Left ventricle myocardium inferior (tissue), 1 donor: ENCODE measurements around the gene ADAMTS9. TPM values are rescaled to one million over a fixed set of nuclear protein-coding genes. Genes with fewer than 3 reads are reported as not detected.

Experiments
- DNase-seq: peaks from one replicate; pipeline ENCODE4 v3.0.0-alpha.2; 2020
- H3K27ac ChIP-seq: fragments of 200-600 bp; replicated peaks from 2 replicates; pipeline ENCODE4 v1.8.0; 2021
- H3K27me3 ChIP-seq: fragments of 200-600 bp; 2 replicates; pipeline ENCODE4 v1.8.0; 2021; ENCODE audit warnings: low read depth
- H3K36me3 ChIP-seq: fragments of 200-600 bp; 2 replicates; pipeline ENCODE4 v1.8.0; 2021
- H3K4me1 ChIP-seq: fragments of 200-600 bp; 2 replicates; pipeline ENCODE4 v1.8.0; 2021
- H3K4me3 ChIP-seq: fragments of 200-600 bp; 2 replicates; pipeline ENCODE4 v1.8.0; 2021; ENCODE audit warnings: mild to moderate bottlenecking, moderate library complexity
- H3K9me3 ChIP-seq: fragments of 200-600 bp; replicated peaks from 2 replicates; pipeline ENCODE4 v1.8.0; 2021
- intact Hi-C: fragments of 100-400 bp; cut with micrococcal nuclease; formaldehyde crosslinking; loops from one replicate; pipeline ENCODE4 v1.11.0; 2022
- total RNA-seq: library from RNA; stranded (reverse); fragmentation: NEBNext Ultra II Directional; extraction: Animal tissue kit (Norgen Biotek cat#: 25700); gene quantifications from one replicate; pipeline ENCODE4 v1.2.1, GENCODE V29; 2021
- TF ChIP-seq, protein P1 (sequence below): fragments of 200-600 bp; IDR thresholded peaks from 2 replicates; pipeline ENCODE4 v1.8.0; 2021; ENCODE audit warnings: antibody characterized with exemption, mild to moderate bottlenecking, borderline replicate concordance
- donor health status: DM: no; HTN: yes; CAD: no; lungs with severe emphysema.

ADAMTS9 gene
- total RNA-seq, 1 donor from 2014 or later, result 14.7 TPM

DNA sequence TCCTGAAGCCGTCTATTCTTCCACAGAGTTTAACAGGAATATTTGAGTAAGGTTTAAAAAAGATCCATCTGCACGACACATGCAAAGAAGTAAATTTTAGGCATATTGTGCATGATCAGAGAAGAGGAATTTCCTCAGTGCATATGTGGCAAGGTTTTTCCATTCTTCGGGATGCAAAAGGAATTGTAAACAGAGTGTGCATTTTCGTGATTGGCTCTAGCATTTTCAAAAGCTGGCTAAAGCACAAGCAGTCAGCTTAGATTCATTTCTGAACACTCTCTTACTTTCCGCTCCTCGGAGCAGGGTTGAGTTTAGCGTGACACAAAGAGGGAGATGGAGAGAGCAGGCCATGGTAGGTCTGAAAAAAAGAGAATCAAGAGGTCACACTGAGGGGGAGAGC is 128.2 kb downstream of the ADAMTS9 start:
- Histone ChIP-seq H3K36me3 (peaks cover 48% of the 10 kb centered on the region), H3K27ac (no peak overlapping the region), H3K4me1 (peaks cover 4% of the 10 kb centered on the region), H3K9me3 (no peaks in the 10 kb centered on the region), H3K27me3 (no peaks in the 10 kb centered on the region), H3K4me3 (no peak overlapping the region)
- TF ChIP-seq, protein P1, sequence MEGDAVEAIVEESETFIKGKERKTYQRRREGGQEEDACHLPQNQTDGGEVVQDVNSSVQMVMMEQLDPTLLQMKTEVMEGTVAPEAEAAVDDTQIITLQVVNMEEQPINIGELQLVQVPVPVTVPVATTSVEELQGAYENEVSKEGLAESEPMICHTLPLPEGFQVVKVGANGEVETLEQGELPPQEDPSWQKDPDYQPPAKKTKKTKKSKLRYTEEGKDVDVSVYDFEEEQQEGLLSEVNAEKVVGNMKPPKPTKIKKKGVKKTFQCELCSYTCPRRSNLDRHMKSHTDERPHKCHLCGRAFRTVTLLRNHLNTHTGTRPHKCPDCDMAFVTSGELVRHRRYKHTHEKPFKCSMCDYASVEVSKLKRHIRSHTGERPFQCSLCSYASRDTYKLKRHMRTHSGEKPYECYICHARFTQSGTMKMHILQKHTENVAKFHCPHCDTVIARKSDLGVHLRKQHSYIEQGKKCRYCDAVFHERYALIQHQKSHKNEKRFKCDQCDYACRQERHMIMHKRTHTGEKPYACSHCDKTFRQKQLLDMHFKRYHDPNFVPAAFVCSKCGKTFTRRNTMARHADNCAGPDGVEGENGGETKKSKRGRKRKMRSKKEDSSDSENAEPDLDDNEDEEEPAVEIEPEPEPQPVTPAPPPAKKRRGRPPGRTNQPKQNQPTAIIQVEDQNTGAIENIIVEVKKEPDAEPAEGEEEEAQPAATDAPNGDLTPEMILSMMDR, result no peak
- intact Hi-C loops, result no loop called here
- DNase-seq, result no peak

DNA sequence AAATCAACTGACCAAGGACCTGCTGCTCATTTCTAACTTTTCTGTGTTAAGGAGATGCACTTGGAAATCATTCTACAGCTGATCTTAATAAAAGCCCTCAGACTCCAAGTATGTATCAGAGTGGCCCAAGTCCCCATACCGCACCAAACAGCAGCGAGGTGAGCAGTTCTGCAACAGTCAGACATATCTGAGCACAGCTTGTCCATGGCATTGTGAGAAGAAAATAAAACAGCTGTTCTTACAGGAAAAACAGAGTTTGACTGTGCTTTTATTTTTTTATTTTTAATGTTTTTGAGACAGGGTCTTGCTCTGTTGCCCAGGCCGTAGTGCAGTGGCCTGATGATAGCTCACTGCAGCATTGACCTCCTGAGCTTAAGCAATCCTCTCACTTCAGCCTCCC is 131.8 kb downstream of the ADAMTS9 start:
- Histone ChIP-seq H3K27ac (no peak overlapping the region), H3K27me3 (no peaks in the 10 kb centered on the region), H3K9me3 (no peaks in the 10 kb centered on the region), H3K4me1 (peaks cover 4% of the 10 kb centered on the region), H3K4me3 (no peak overlapping the region), H3K36me3 (peaks cover 48% of the 10 kb centered on the region)
- TF ChIP-seq, protein P1, result no peak
- no peak for DNase-seq
- intact Hi-C loops, result no loop called here

DNA sequence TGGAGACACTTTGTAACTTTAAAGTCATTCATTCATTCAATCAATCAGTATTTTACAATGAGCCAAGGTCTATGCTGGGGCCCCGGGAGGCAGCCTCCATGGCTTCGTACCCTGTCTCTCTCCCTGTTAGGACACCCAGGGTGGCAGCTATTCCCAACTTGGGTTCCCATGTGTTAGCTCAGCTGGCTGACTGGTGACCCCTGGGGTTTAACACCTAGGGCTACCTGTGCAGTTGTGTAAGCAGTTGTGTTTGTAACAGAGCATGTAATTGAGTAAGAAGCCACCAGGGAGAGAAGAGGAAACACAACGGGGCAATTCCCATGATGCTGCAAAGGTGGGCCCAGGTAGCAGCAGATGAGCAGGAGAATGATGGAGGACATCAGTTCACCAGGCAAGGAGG is 132.4 kb downstream of the ADAMTS9 start:
- Histone ChIP-seq H3K4me1 (no peaks in the 10 kb centered on the region), H3K4me3 (no peak overlapping the region), H3K36me3 (peaks cover 48% of the 10 kb centered on the region), H3K27me3 (no peaks in the 10 kb centered on the region), H3K9me3 (no peaks in the 10 kb centered on the region), H3K27ac (no peak overlapping the region)
- DNase-seq, result no peak
- intact Hi-C loops, result no loop called here
- TF ChIP-seq, protein P1, result no peak

DNA sequence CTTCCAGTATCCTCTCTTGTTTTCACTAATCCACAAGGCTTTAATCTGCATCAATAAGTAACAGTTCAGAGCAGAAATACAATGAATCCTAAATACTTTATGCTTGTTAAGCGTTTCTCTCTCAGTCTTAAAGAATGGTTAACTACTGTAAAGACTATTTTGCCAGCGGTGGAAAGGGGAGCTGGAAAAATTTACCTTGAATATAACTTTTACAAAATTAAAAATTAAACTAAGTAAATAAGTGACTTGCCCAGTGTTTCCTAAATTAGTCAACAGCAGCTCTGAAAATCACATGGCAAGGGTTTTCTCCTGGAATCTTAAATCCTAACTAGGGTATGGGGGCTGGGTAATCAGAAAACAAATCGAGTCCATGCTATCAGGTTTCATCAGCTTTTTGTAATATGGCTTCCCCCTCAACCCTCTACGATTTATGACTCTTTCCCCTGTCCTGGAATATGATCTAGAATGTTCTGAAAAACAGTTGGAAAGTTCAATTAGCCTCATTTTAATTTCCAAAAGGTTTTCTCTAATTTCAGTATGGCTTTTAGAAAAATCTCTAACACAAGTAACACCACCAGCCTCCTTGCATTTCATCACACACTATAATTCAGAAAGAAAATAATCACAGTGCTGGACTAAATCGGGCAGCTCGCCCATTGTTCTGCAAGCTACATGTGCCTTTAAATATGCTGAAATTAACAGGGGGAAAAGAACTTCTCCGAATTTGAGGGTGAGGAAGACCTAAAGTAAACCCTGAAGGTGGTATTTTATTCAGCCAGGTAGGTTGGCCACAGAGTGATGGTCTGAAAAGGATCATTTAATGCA is 133.5 kb downstream of the ADAMTS9 start:
- Histone ChIP-seq H3K36me3 (peaks cover 40% of the 10 kb centered on the region), H3K27ac (no peak overlapping the region), H3K4me3 (no peak overlapping the region), H3K9me3 (no peaks in the 10 kb centered on the region), H3K27me3 (no peaks in the 10 kb centered on the region), H3K4me1 (peaks cover 3% of the 10 kb centered on the region)
- TF ChIP-seq, protein P1, result no peak
- intact Hi-C loops, result no loop called here
- DNase-seq, result no peak

DNA sequence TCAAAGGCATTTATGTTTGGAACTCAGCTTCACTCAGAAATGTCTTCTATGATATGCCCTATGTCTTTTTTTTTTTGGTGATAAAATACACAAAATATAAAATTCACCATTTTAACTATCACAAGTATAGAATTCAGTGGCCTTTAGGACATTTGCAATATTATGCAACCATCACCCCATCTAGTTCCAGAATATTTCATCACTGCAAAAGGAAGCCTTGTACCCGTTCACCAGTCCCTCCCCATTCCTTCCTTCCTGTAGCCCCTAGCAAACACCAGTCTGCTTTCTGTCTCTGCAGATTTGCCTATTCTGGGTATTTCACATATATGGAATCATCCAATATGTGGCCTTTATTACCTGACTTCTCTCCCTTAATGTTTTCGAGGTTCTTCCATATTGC is 134.8 kb downstream of the ADAMTS9 start:
- Histone ChIP-seq H3K36me3 (peaks cover 27% of the 10 kb centered on the region), H3K4me3 (no peak overlapping the region), H3K27me3 (no peaks in the 10 kb centered on the region), H3K9me3 (no peaks in the 10 kb centered on the region), H3K27ac (no peak overlapping the region), H3K4me1 (peaks cover 16% of the 10 kb centered on the region)
- TF ChIP-seq, protein P1, result no peak
- intact Hi-C loops, result no loop called here
- DNase-seq, result no peak
